CD14-positive monocyte (primary cell): ENCODE data around the gene RFC2. TPM values are rescaled to one million over a fixed set of nuclear protein-coding genes. Genes with fewer than 3 reads are reported as not detected.

Experiments
- DNase-seq, 3 donors: peaks; one replicate each; pipeline ENCODE4 v3.0.0-alpha.2; 2011 to 2022
- H2AFZ ChIP-seq: 2 replicates; pipeline ENCODE4 v1.6.0; 2012; ENCODE audit warnings: mild to moderate bottlenecking, low read depth, low read length, inconsistent platforms; ENCODE audit not compliant: insufficient read depth, poor library complexity, severe bottlenecking
- H3K27ac ChIP-seq, 2 donors: 1 replicate in 1 of 2; 2 replicates in 1 of 2; pipeline ENCODE4 v1.5.1; 2012 to 2013; ENCODE audit warnings: low read length in 2 of 2, control low read depth in 1 of 2, inconsistent platforms in 1 of 2, low read depth in 1 of 2, mild to moderate bottlenecking in 1 of 2
- H3K27me3 ChIP-seq, 2 donors: one replicate each; pipeline versions ENCODE4 v1.6.0 to v1.6.1; 2011 to 2013; ENCODE audit warnings: low read length in 2 of 2; ENCODE audit not compliant: control insufficient read depth in 2 of 2, insufficient read depth in 2 of 2
- H3K36me3 ChIP-seq, 2 donors: replicated peaks in 1 of 2; 1 replicate in 1 of 2; 2 replicates in 1 of 2; pipeline versions ENCODE4 v1.5.1 to v1.6.1; 2012 to 2013; ENCODE audit warnings: low read length in 2 of 2, control low read depth in 1 of 2, inconsistent platforms in 1 of 2, mild to moderate bottlenecking in 1 of 2; ENCODE audit not compliant: insufficient read depth in 2 of 2, control insufficient read depth in 1 of 2
- H3K4me1 ChIP-seq, 2 donors: 1 replicate in 1 of 2; 2 replicates in 1 of 2; pipeline versions ENCODE4 v1.5.1 to v1.6.1; 2012 to 2013; ENCODE audit warnings: low read length in 2 of 2, control low read depth in 1 of 2, inconsistent platforms in 1 of 2, mild to moderate bottlenecking in 1 of 2, moderate library complexity in 1 of 2; ENCODE audit not compliant: insufficient read depth in 2 of 2, control insufficient read depth in 1 of 2
- H3K4me2 ChIP-seq: replicated peaks from 2 replicates; pipeline ENCODE3; 2012; ENCODE audit warnings: low read length, moderate library complexity, mild to moderate bottlenecking; ENCODE audit not compliant: poor library complexity, severe bottlenecking; ENCODE audit errors: extremely low read depth
- H3K4me3 ChIP-seq, 3 experiments: fragments of 200-600 bp in 1 of 3; sonication (generic) in 1 of 3; replicated peaks in 1 of 3; 1 replicate in 2 of 3; 2 replicates in 1 of 3; pipeline ENCODE4 v1.5.1; 2011 to 2013; ENCODE audit warnings: low read length in 3 of 3, mild to moderate bottlenecking in 3 of 3, control low read depth in 2 of 3, low read depth in 2 of 3, inconsistent platforms in 1 of 3, moderate library complexity in 1 of 3
- H3K79me2 ChIP-seq: 2 replicates; pipeline ENCODE4 v1.6.0; 2012; ENCODE audit warnings: mild to moderate bottlenecking, control low read depth, inconsistent platforms, low read length, moderate library complexity; ENCODE audit not compliant: insufficient read depth
- H3K9ac ChIP-seq: 2 replicates; pipeline ENCODE4 v1.6.0; 2017; ENCODE audit warnings: low read length, mild to moderate bottlenecking; ENCODE audit not compliant: insufficient read depth, poor library complexity, severe bottlenecking
- H3K9me3 ChIP-seq, 2 donors: replicated peaks in 1 of 2; 1 replicate in 1 of 2; 2 replicates in 1 of 2; pipeline versions ENCODE4 v1.5.1 to v1.6.1; 2012 to 2013; ENCODE audit warnings: low read length in 2 of 2, control low read depth in 1 of 2; ENCODE audit not compliant: control insufficient read depth in 1 of 2, insufficient read depth in 1 of 2
- H4K20me1 ChIP-seq: 2 replicates; pipeline ENCODE4 v1.6.0; 2012; ENCODE audit warnings: mild to moderate bottlenecking, low read length, control low read depth, moderate library complexity; ENCODE audit not compliant: insufficient read depth
- H3K27ac Mint-ChIP-seq, 7 donors: one replicate each; pipeline ENCODE4 v1.8.0; 2020; ENCODE audit warnings: mild to moderate bottlenecking in 7 of 7, mixed read lengths in 7 of 7, moderate library complexity in 6 of 7, inconsistent platforms in 2 of 7
- H3K27me3 Mint-ChIP-seq, 3 donors: one replicate each; pipeline ENCODE4 v1.8.0; 2021 to 2022; ENCODE audit warnings: low read depth in 3 of 3, mild to moderate bottlenecking in 3 of 3, mixed read lengths in 3 of 3, moderate library complexity in 3 of 3, inconsistent platforms in 1 of 3
- H3K36me3 Mint-ChIP-seq, 2 donors: one replicate each; pipeline ENCODE4 v1.8.0; 2020; ENCODE audit warnings: mixed read lengths in 2 of 2, inconsistent platforms in 1 of 2, mild to moderate bottlenecking in 1 of 2
- H3K4me1 Mint-ChIP-seq: one replicate; pipeline ENCODE4 v1.8.0; 2020; ENCODE audit warnings: mild to moderate bottlenecking, mixed read lengths
- H3K4me3 Mint-ChIP-seq, 2 donors: one replicate each; pipeline ENCODE4 v1.8.0; 2020; ENCODE audit warnings: mild to moderate bottlenecking in 2 of 2, mixed read lengths in 2 of 2, moderate library complexity in 1 of 2
- H3K9me3 Mint-ChIP-seq, 7 donors: one replicate each; pipeline ENCODE4 v1.8.0; 2020 to 2022; ENCODE audit warnings: mixed read lengths in 7 of 7, mild to moderate bottlenecking in 6 of 7, moderate library complexity in 6 of 7, inconsistent platforms in 2 of 7
- CTCF ChIP-seq: fragments of 200-600 bp; IDR thresholded peaks from one replicate; pipeline ENCODE4 v1.8.0; 2022; ENCODE audit warnings: antibody characterized with exemption, mild to moderate bottlenecking
- WGBS: methylation state at CpG from one replicate; pipeline ENCODE4 v1.1.5; 2013; ENCODE audit warnings: missing lambda C conversion rate; ENCODE audit not compliant: insufficient coverage; 5-methylcytosine and 5-hydroxymethylcytosine counted together
- intact Hi-C, 2 donors: fragments of 100-400 bp; cut with micrococcal nuclease; formaldehyde crosslinking; loops; one replicate each; pipeline versions ENCODE4 v1.15.0 to v1.15.1; 2023
- polyA plus RNA-seq, 3 donors: library from polyadenylated mRNA; depleted of rRNA in 1 of 3; unstranded in 2 of 3; stranded (reverse) in 1 of 3; fragments of 300-500 nt in 2 of 3; fragments of >200 nt in 1 of 3; fragmentation: Illumina TruSeq in 2 of 3; gene quantifications; 1 replicate in 2 of 3; 2 replicates in 1 of 3; pipeline ENCODE4 v1.2.3, GENCODE V29; 2012 to 2021

Gene RFC2
- polyA plus RNA-seq, 3 donors: 12.8 to 42.1 (median 33.5) TPM

- no peak overlapping the region for H3K4me2 ChIP-seq
- H3K9me3 ChIP-seq: no peaks in the 10 kb centered on the region
- H3K4me3 Mint-ChIP-seq: no peak overlapping the region
- H3K79me2 ChIP-seq: peaks cover 32% of the 10 kb centered on the region
- H3K27me3 Mint-ChIP-seq: no peaks in the 10 kb centered on the region
- no peaks in the 10 kb centered on the region for H3K27me3 ChIP-seq
- H3K27ac ChIP-seq: no peak overlapping the region
- H3K36me3 ChIP-seq: peaks cover 68 to 89% of the 10 kb centered on the region in 2 donors
- no peak for TF ChIP-seq CTCF
- H4K20me1 ChIP-seq: peaks cover 71% of the 10 kb centered on the region
- no CpG with 5 or more reads among the region's 7 CpGs for WGBS
- peak overlapping the region in 1 of 7 donors; percentile 57 for H3K27ac Mint-ChIP-seq
- H3K4me1 ChIP-seq: no peaks in the 10 kb centered on the region
- no peak overlapping the region for H3K9ac ChIP-seq
- intact Hi-C loops: no loop called here
- H3K36me3 Mint-ChIP-seq: peaks cover 73 to 89% of the 10 kb centered on the region in 2 donors
- no peak overlapping the region for H2AFZ ChIP-seq
- no peaks in the 10 kb centered on the region for H3K9me3 Mint-ChIP-seq
- peaks cover 2% of the 10 kb centered on the region for H3K4me1 Mint-ChIP-seq
- H3K4me3 ChIP-seq: no peak overlapping the region
- DNase-seq: no peak
These were observed 60.3 kb downstream of the RFC2 start for GRCh38 chr7:74193913-74194312.

- Mint-ChIP-seq H3K27ac (peak overlapping the region in 2 of 7 donors; percentile 19 to 36), H3K36me3 (peaks cover 81 to 94% of the 10 kb centered on the region in 2 donors), H3K9me3 (no peaks in the 10 kb centered on the region), H3K4me3 (no peak overlapping the region), H3K4me1 (peaks cover 2% of the 10 kb centered on the region), H3K27me3 (no peaks in the 10 kb centered on the region)
- Histone ChIP-seq H3K4me3 (no peak overlapping the region), H3K79me2 (peaks cover 41% of the 10 kb centered on the region), H3K36me3 (peaks cover 77 to 94% of the 10 kb centered on the region in 2 donors), H4K20me1 (peaks cover 79% of the 10 kb centered on the region), H2AFZ (no peak overlapping the region), H3K4me2 (no peak overlapping the region), H3K27ac (no peak overlapping the region), H3K9ac (no peak overlapping the region), H3K9me3 (no peaks in the 10 kb centered on the region), H3K27me3 (no peaks in the 10 kb centered on the region), H3K4me1 (no peaks in the 10 kb centered on the region)
- TF ChIP-seq CTCF: no peak
- intact Hi-C loops: no loop called here
- 97% methylated on average over 8 of the region's 8 CpGs for WGBS
- DNase-seq: no peak
These were observed 61.1 kb downstream of the RFC2 start for GRCh38 chr7:74193054-74193453.
